Smooth muscle cell (in vitro differentiated cells): ENCODE measurements around the gene AGK. TPM values are rescaled to one million over a fixed set of nuclear protein-coding genes. Genes with fewer than 3 reads are reported as not detected.

Experiments
- DNase-seq: peaks from one replicate; lab custom pipeline; 2025; ENCODE audit not compliant: unreplicated experiment; lab: John Stamatoyannopoulos, UW
- H2AFZ ChIP-seq: fragments of 200-600 bp; sonication (generic); 2 replicates; pipeline ENCODE4 v1.6.0; 2016; ENCODE audit warnings: antibody characterized with exemption, low read depth, mild to moderate bottlenecking
- H3F3A ChIP-seq: fragments of 200-600 bp; sonication (generic); 2 replicates; pipeline ENCODE4 v1.6.0; 2017; ENCODE audit warnings: antibody characterized with exemption, low read depth
- H3K27ac ChIP-seq: fragments of 200-600 bp; sonication (generic); 2 replicates; pipeline ENCODE4 v1.5.1; 2016; ENCODE audit warnings: low read depth, mild to moderate bottlenecking
- H3K27me3 ChIP-seq: fragments of 200-600 bp; sonication (generic); 2 replicates; pipeline ENCODE4 v1.6.1; 2016; ENCODE audit warnings: low read depth, mild to moderate bottlenecking
- H3K36me3 ChIP-seq: fragments of 200-600 bp; sonication (generic); 2 replicates; pipeline ENCODE4 v1.5.1; 2016; ENCODE audit warnings: low read depth
- H3K4me1 ChIP-seq: fragments of 200-600 bp; sonication (generic); 2 replicates; pipeline ENCODE4 v1.5.1; 2016; ENCODE audit warnings: low read depth
- H3K4me2 ChIP-seq: fragments of 200-600 bp; sonication (generic); 2 replicates; pipeline ENCODE4 v1.6.0; 2016; ENCODE audit warnings: mild to moderate bottlenecking
- H3K4me3 ChIP-seq: fragments of 200-600 bp; sonication (generic); 2 replicates; pipeline ENCODE4 v1.5.1; 2016; ENCODE audit warnings: mild to moderate bottlenecking
- H3K79me2 ChIP-seq: fragments of 200-600 bp; sonication (generic); 2 replicates; pipeline ENCODE4 v1.6.0; 2016; ENCODE audit warnings: low read depth, mild to moderate bottlenecking
- H3K9ac ChIP-seq: fragments of 200-600 bp; sonication (generic); 2 replicates; pipeline ENCODE4 v1.6.0; 2016; ENCODE audit warnings: low read depth
- H3K9me3 ChIP-seq: fragments of 200-600 bp; sonication (generic); replicated peaks from 2 replicates; pipeline ENCODE4 v1.5.1; 2016; ENCODE audit warnings: low read depth
- H4K20me1 ChIP-seq: fragments of 200-600 bp; sonication (generic); 2 replicates; pipeline ENCODE4 v1.6.0; 2016; ENCODE audit warnings: low read depth
- WGBS: methylation state at CpG from one replicate; pipeline ENCODE4 v1.1.7; 2016; ENCODE audit warnings: low lambda C conversion rate; 5-methylcytosine and 5-hydroxymethylcytosine counted together
- polyA plus RNA-seq: library from polyadenylated mRNA; unstranded; fragments of >200 nt; fragmentation: Nextera tagmentation; extraction: Ambion mirVana; gene quantifications from 2 replicates; pipeline ENCODE4 v1.2.1, GENCODE V29; 2016
- total RNA-seq: library from RNA; depleted of rRNA; stranded (reverse); fragments of >200 nt; gene quantifications from 2 replicates; pipeline ENCODE4 v1.2.3, GENCODE V29; 2014
- TF ChIP-seq, protein P1 (sequence below): fragments of 200-600 bp; sonication (generic); IDR thresholded peaks from 2 replicates; pipeline ENCODE4 v1.5.1; 2017; ENCODE audit warnings: borderline replicate concordance, mild to moderate bottlenecking, antibody characterized with exemption; ENCODE audit not compliant: insufficient read depth, poor library complexity, severe bottlenecking

The AGK gene
- total and polyA plus RNA-seq, 2 experiments from 2014 or later, result 22.3 to 32.4 TPM

DNA sequence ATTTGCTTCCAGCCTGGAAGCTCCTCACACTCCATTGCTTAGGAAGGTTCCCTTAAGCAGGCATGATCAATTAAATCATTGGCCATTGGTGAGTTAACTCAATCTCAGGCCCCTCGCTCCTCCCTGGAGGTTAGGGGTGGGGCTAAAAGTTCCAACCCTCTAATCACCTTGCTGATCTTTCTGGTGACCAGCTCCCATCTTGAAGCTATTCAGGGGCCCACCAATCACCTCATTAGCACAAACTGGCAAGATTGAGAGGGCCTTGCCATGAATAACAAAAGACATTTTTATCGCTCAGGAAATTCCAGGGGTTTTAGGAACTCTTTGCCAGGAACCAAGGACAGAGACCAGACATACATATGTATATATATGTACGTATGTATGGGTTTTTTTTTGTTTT, 58.4 kb downstream of the AGK start:
- TF ChIP-seq, protein P1, sequence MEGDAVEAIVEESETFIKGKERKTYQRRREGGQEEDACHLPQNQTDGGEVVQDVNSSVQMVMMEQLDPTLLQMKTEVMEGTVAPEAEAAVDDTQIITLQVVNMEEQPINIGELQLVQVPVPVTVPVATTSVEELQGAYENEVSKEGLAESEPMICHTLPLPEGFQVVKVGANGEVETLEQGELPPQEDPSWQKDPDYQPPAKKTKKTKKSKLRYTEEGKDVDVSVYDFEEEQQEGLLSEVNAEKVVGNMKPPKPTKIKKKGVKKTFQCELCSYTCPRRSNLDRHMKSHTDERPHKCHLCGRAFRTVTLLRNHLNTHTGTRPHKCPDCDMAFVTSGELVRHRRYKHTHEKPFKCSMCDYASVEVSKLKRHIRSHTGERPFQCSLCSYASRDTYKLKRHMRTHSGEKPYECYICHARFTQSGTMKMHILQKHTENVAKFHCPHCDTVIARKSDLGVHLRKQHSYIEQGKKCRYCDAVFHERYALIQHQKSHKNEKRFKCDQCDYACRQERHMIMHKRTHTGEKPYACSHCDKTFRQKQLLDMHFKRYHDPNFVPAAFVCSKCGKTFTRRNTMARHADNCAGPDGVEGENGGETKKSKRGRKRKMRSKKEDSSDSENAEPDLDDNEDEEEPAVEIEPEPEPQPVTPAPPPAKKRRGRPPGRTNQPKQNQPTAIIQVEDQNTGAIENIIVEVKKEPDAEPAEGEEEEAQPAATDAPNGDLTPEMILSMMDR, result no peak
- H3K9ac ChIP-seq, result no peak overlapping the region
- H3F3A ChIP-seq, result no peaks in the 10 kb centered on the region
- H3K27ac ChIP-seq, result no peak overlapping the region
- WGBS, result 87% methylated on average over 3 of the region's 3 CpGs
- peaks cover 2% of the 10 kb centered on the region for H3K36me3 ChIP-seq
- H2AFZ ChIP-seq, result no peak overlapping the region
- no peak overlapping the region for H3K4me2 ChIP-seq
- DNase-seq, result no peak
- H3K9me3 ChIP-seq, result no peaks in the 10 kb centered on the region
- H3K79me2 ChIP-seq, result no peaks in the 10 kb centered on the region
- H3K4me3 ChIP-seq, result no peak overlapping the region
- H4K20me1 ChIP-seq, result no peaks in the 10 kb centered on the region
- H3K4me1 ChIP-seq, result no peaks in the 10 kb centered on the region
- no peaks in the 10 kb centered on the region for H3K27me3 ChIP-seq

GRCh38 chr7:141610671-141611070, 59.5 kb downstream of the AGK start:
- no peak overlapping the region for H2AFZ ChIP-seq
- WGBS, result 97% methylated on average over 1 of the region's 1 CpG

GRCh38 chr7:141612861-141613260, 61.7 kb downstream of the AGK start:
- no peak overlapping the region for H3K27ac ChIP-seq
- no peaks in the 10 kb centered on the region for H3F3A ChIP-seq
- no peaks in the 10 kb centered on the region for H4K20me1 ChIP-seq
- no peaks in the 10 kb centered on the region for H3K9me3 ChIP-seq
- H3K4me3 ChIP-seq, result no peak overlapping the region
- no peaks in the 10 kb centered on the region for H3K27me3 ChIP-seq
- no peak overlapping the region for H2AFZ ChIP-seq
- DNase-seq, result no peak
- no peak overlapping the region for H3K9ac ChIP-seq
- H3K79me2 ChIP-seq, result no peaks in the 10 kb centered on the region
- no peak overlapping the region for H3K4me2 ChIP-seq
- H3K36me3 ChIP-seq, result peaks cover 7% of the 10 kb centered on the region
- TF ChIP-seq, protein P1, result no peak
- H3K4me1 ChIP-seq, result no peaks in the 10 kb centered on the region

More at GRCh38 chr7:141610671-141611070, 59.5 kb downstream of the AGK start:
- Histone ChIP-seq H3K9ac (no peak overlapping the region), H3K4me2 (no peak overlapping the region), H3K27me3 (no peaks in the 10 kb centered on the region), H3K4me1 (no peaks in the 10 kb centered on the region), H3K79me2 (no peaks in the 10 kb centered on the region), H3K9me3 (no peaks in the 10 kb centered on the region), H4K20me1 (no peaks in the 10 kb centered on the region), H3K27ac (no peak overlapping the region), H3F3A (no peaks in the 10 kb centered on the region), H3K36me3 (peaks cover 7% of the 10 kb centered on the region), H3K4me3 (no peak overlapping the region)
- no peak for DNase-seq
- TF ChIP-seq, protein P1, result no peak

DNA sequence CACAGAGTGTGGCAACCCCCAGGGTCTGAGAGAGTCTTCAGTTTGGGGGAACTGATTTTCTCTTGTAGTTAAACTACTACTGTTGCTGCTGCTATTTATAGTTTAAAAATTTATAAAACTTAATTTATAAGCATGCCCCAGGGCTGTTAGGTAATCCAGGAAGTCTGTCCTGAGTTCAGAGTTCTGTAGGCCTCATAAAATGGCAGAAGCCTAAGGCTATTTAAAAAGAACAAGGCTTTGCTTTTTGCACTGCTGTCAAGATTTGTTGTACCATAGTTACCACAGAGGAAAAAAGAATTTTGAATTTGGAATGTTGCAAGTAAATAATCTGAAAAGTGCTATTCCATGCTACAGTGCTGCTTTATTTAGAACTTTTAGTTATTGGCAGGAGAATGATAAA, 66.1 kb downstream of the AGK start:
- TF ChIP-seq, protein P1, result no peak
- no peaks in the 10 kb centered on the region for H3K9me3 ChIP-seq
- no peaks in the 10 kb centered on the region for H3K4me1 ChIP-seq
- H3K27me3 ChIP-seq, result no peaks in the 10 kb centered on the region
- no peak overlapping the region for H3K4me3 ChIP-seq
- no peak overlapping the region for H2AFZ ChIP-seq
- DNase-seq, result no peak
- no peak overlapping the region for H3K27ac ChIP-seq
- no peak overlapping the region for H3K4me2 ChIP-seq
- H3K9ac ChIP-seq, result no peak overlapping the region
- H4K20me1 ChIP-seq, result no peaks in the 10 kb centered on the region
- peaks cover 7% of the 10 kb centered on the region for H3K36me3 ChIP-seq
- no peaks in the 10 kb centered on the region for H3K79me2 ChIP-seq
- no peaks in the 10 kb centered on the region for H3F3A ChIP-seq
